ENCODE measurements around the gene SCPEP1.

SCPEP1 gene

GRCh38 chr17:57016071-57016763 lies 38.3 kb downstream of the SCPEP1 start:
- Histone ChIP-seq H3K4me3 (no peak overlapping the region), H3K27ac (no peak overlapping the region)
- no peak for TF ChIP-seq CTCF (IDR thresholded peaks at IDR 0.05)
- peak; percentile 5 for DNase-seq (ENCODE audit: low spot score)

- no peak for TF ChIP-seq CTCF (IDR thresholded peaks at IDR 0.05)
- Histone ChIP-seq H3K4me3 (no peak overlapping the region), H3K27ac (no peak overlapping the region)
- peak; percentile 14 for DNase-seq (ENCODE audit: low spot score)
Measured at GRCh38 chr17:57016764-57017116, 38.8 kb downstream of the SCPEP1 start.

GRCh38 chr17:57017625-57018024 lies 39.7 kb downstream of the SCPEP1 start:
- no peak for TF ChIP-seq CTCF (IDR thresholded peaks at IDR 0.05)
- no peak overlapping the region for H3K27ac ChIP-seq
- H3K4me3 ChIP-seq: no peak overlapping the region
- peak; percentile 36 for DNase-seq (ENCODE audit: low spot score)

GRCh38 chr17:57020208-57020607 lies 42.3 kb downstream of the SCPEP1 start:
- no peak overlapping the region for H3K4me3 ChIP-seq
- DNase-seq (ENCODE audit: low spot score): no peak
- no peak for TF ChIP-seq CTCF (IDR thresholded peaks at IDR 0.05)
- no peak overlapping the region for H3K27ac ChIP-seq

GRCh38 chr17:57021226-57021940 lies 43.5 kb downstream of the SCPEP1 start:
- TF ChIP-seq CTCF (IDR thresholded peaks at IDR 0.05): no peak
- DNase-seq (ENCODE audit: low spot score): peak; percentile 65

GRCh38 chr17:57025876-57026275 lies 47.9 kb downstream of the SCPEP1 start:
- DNase-seq (ENCODE audit: low spot score): no peak
- no peak overlapping the region for H3K27ac ChIP-seq
- no peak for TF ChIP-seq CTCF (IDR thresholded peaks at IDR 0.05)
- no peak overlapping the region for H3K4me3 ChIP-seq

More at GRCh38 chr17:57021226-57021940, 43.5 kb downstream of the SCPEP1 start:
- Histone ChIP-seq H3K27ac (peak overlapping the region in 1 of 2 donors; percentile 22), H3K4me3 (no peak overlapping the region)

- Histone ChIP-seq H3K4me3 (no peak overlapping the region), H3K27ac (no peak overlapping the region)
- no peak for TF ChIP-seq CTCF (IDR thresholded peaks at IDR 0.05)
- DNase-seq (ENCODE audit: low spot score): peak; percentile 7
Measured at GRCh38 chr17:57027852-57028251, 49.9 kb downstream of the SCPEP1 start.

Data from coronary artery (tissue), 2 donors.